SK-N-SH (cell line): ENCODE results near the gene LRRC1.

Source experiments
- GABPA ChIP-seq: IDR thresholded peaks from 2 replicates; pipeline ENCODE4 v1.4.0; 2012; ENCODE audit warnings: low read depth, mild to moderate bottlenecking
- TAF1 ChIP-seq: IDR thresholded peaks from 2 replicates; pipeline ENCODE4 v1.6.1; 2012; ENCODE audit warnings: low read depth, mild to moderate bottlenecking, low read length, moderate library complexity, borderline replicate concordance
- TF ChIP-seq, protein P1 (sequence below): fragments of 200-600 bp; sonication (generic); IDR thresholded peaks from 2 replicates; pipeline ENCODE4 v1.6.1; 2017; ENCODE audit warnings: antibody characterized with exemption, mild to moderate bottlenecking, moderate library complexity
- TF ChIP-seq, protein P2 (sequence below): IDR thresholded peaks from 2 replicates; pipeline ENCODE4 v1.4.0; 2012; ENCODE audit warnings: low read depth, borderline replicate concordance
- TF ChIP-seq, protein P3 (sequence below): IDR thresholded peaks from 2 replicates; pipeline ENCODE4 v1.4.0; 2012; ENCODE audit warnings: low read depth, borderline replicate concordance

DNA sequence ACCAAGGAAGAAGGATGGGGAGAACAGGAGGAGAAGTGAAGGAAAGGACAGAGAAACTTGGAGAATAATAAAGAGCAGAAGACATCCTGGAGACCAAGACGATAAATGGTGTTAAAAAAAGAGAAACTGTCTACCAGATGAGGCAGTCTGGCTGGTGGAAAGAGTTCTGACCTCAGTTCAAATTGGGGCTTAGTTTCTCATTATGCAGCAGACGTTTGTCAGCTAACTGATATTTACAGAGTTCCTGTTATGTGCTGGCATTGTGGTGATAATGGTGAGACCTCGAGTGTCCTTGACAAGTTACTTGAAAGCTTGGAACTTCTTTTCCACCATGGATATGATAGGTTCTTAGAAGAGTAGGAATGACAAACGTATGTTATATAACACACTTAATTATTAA, 142.7 kb downstream of the LRRC1 start:
- TF ChIP-seq GABPA = no peak
- TF ChIP-seq, protein P1, sequence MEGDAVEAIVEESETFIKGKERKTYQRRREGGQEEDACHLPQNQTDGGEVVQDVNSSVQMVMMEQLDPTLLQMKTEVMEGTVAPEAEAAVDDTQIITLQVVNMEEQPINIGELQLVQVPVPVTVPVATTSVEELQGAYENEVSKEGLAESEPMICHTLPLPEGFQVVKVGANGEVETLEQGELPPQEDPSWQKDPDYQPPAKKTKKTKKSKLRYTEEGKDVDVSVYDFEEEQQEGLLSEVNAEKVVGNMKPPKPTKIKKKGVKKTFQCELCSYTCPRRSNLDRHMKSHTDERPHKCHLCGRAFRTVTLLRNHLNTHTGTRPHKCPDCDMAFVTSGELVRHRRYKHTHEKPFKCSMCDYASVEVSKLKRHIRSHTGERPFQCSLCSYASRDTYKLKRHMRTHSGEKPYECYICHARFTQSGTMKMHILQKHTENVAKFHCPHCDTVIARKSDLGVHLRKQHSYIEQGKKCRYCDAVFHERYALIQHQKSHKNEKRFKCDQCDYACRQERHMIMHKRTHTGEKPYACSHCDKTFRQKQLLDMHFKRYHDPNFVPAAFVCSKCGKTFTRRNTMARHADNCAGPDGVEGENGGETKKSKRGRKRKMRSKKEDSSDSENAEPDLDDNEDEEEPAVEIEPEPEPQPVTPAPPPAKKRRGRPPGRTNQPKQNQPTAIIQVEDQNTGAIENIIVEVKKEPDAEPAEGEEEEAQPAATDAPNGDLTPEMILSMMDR = no peak
- TF ChIP-seq TAF1 = no peak
- TF ChIP-seq, protein P2, sequence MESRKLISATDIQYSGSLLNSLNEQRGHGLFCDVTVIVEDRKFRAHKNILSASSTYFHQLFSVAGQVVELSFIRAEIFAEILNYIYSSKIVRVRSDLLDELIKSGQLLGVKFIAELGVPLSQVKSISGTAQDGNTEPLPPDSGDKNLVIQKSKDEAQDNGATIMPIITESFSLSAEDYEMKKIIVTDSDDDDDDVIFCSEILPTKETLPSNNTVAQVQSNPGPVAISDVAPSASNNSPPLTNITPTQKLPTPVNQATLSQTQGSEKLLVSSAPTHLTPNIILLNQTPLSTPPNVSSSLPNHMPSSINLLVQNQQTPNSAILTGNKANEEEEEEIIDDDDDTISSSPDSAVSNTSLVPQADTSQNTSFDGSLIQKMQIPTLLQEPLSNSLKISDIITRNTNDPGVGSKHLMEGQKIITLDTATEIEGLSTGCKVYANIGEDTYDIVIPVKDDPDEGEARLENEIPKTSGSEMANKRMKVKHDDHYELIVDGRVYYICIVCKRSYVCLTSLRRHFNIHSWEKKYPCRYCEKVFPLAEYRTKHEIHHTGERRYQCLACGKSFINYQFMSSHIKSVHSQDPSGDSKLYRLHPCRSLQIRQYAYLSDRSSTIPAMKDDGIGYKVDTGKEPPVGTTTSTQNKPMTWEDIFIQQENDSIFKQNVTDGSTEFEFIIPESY = no peak
- TF ChIP-seq, protein P3, sequence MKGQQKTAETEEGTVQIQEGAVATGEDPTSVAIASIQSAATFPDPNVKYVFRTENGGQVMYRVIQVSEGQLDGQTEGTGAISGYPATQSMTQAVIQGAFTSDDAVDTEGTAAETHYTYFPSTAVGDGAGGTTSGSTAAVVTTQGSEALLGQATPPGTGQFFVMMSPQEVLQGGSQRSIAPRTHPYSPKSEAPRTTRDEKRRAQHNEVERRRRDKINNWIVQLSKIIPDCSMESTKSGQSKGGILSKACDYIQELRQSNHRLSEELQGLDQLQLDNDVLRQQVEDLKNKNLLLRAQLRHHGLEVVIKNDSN = no peak
